Gastrocnemius medialis (tissue), 4 donors: ENCODE results near the gene RHOT2. TPM values are rescaled to one million over a fixed set of nuclear protein-coding genes. Genes with fewer than 3 reads are reported as not detected.

Experiments used
- ATAC-seq, 2 donors: fragments of 150-250 bp; one replicate each; pipeline ENCODE4 v1.9.1; 2016
- DNase-seq, 2 donors: peaks; one replicate each; pipeline ENCODE4 v3.0.0-alpha.2; 2019
- H3K27ac ChIP-seq, 4 donors: fragments of 200-600 bp; sonication (generic); 1 replicate in 1 of 4; 2 replicates in 3 of 4; pipeline ENCODE4 v1.5.1; 2016 to 2018; ENCODE audit warnings: mild to moderate bottlenecking in 2 of 4, moderate library complexity in 1 of 4
- H3K27me3 ChIP-seq, 3 donors: fragments of 200-600 bp; sonication (generic) in 2 of 3; 1 replicate in 1 of 3; 2 replicates in 2 of 3; pipeline versions ENCODE4 v1.5.1 to v1.6.0; 2016 to 2019; ENCODE audit warnings: mild to moderate bottlenecking in 1 of 3, moderate library complexity in 1 of 3
- H3K36me3 ChIP-seq, 2 donors: fragments of 200-600 bp; sonication (generic) in 1 of 2; one replicate each; pipeline ENCODE4 v1.5.1; 2017 to 2018
- H3K4me1 ChIP-seq, 2 donors: fragments of 200-600 bp; sonication (generic) in 1 of 2; one replicate each; pipeline ENCODE4 v1.5.1; 2016 to 2017; ENCODE audit warnings: mild to moderate bottlenecking in 2 of 2
- H3K4me3 ChIP-seq, 4 donors: fragments of 200-600 bp; sonication (generic) in 3 of 4; 1 replicate in 1 of 4; 2 replicates in 3 of 4; pipeline ENCODE4 v1.5.1; 2016 to 2019; ENCODE audit warnings: mild to moderate bottlenecking in 2 of 4
- H3K9me3 ChIP-seq, 3 donors: fragments of 200-600 bp; sonication (generic) in 2 of 3; 1 replicate in 1 of 3; 2 replicates in 2 of 3; pipeline ENCODE4 v1.5.1; 2016 to 2019
- POLR2A ChIP-seq, 2 donors: fragments of 450-650 bp; IDR thresholded peaks; one replicate each; pipeline ENCODE4 v1.6.1; 2017; ENCODE audit warnings: antibody characterized with exemption in 2 of 2, mild to moderate bottlenecking in 2 of 2, moderate library complexity in 2 of 2
- in situ Hi-C, 4 donors: fragments of 200-750 bp; cut with MboI; loops; one replicate each; pipeline versions ENCODE4 v1.15.0 to v1.8.0; 2017; ENCODE audit warnings: low sequenced_read_pairs in 4 of 4
- intact Hi-C: fragments of 100-400 bp; cut with DNase I; formaldehyde crosslinking; loops from one replicate; pipeline ENCODE4 v1.15.1; 2023; ENCODE audit warnings: low total_unique reads
- total RNA-seq, 4 donors: library from RNA; depleted of rRNA; stranded (reverse); fragments of >200 nt; gene quantifications; one replicate each; pipeline versions ENCODE4 v1.1.0 to v1.2.3, GENCODE V29; 2016
- TF ChIP-seq, protein P1 (sequence below), 5 experiments: fragments of 450-650 bp in 3 of 5; fragments of 200-600 bp in 2 of 5; sonication (generic) in 2 of 5; IDR thresholded peaks in 4 of 5; conservative IDR thresholded peaks in 1 of 5; 1 replicate in 4 of 5; 2 replicates in 1 of 5; pipeline ENCODE4 v1.5.1; 2016 to 2019; ENCODE audit warnings: antibody characterized with exemption in 5 of 5, mild to moderate bottlenecking in 3 of 5, moderate library complexity in 3 of 5

RHOT2 gene
- total RNA-seq, 4 donors from 2014 or later = 20.9 to 41.6 (median 27.3) TPM

DNA sequence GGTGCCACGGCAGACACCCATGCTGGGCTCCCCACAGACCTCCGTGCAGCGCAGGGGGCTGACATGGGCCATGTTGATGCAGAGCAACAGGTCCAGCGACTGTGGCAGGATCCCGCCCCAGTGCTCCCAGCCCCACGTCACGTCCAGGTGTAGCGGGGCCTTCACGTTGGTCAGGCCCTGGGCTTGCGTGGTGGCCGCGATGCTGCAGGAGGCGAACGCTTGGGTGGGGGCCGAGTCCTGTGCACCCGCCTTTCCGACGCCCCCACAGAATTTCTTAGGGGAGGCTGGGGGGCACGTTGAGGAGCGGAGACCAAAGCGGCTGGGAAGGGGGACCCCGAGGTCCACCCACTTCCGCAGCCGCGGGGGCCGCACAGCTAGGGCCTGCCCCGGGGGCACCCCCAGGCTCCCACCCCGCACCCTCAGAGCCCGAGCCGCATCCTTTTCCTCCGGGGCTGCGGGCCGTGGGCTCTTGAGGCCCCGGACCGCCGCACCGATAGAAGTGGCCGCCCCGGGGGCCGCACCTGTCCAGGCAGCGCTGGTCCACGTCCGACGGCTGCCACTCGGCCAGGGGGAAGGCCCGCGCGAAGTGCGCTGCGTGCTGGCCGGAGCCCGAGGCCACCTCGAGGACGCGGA, 32.2 kb upstream of the RHOT2 start:
- peaks cover 17 to 24% of the 10 kb centered on the region in 2 donors for H3K4me1 ChIP-seq
- intact Hi-C loops (loop anchor here (2.0 kb wide), 1 partner anchor 109 kb away; the partner anchor contains the start of gene CAPN15), in situ Hi-C loops (no loop called here)
- TF ChIP-seq, protein P1, sequence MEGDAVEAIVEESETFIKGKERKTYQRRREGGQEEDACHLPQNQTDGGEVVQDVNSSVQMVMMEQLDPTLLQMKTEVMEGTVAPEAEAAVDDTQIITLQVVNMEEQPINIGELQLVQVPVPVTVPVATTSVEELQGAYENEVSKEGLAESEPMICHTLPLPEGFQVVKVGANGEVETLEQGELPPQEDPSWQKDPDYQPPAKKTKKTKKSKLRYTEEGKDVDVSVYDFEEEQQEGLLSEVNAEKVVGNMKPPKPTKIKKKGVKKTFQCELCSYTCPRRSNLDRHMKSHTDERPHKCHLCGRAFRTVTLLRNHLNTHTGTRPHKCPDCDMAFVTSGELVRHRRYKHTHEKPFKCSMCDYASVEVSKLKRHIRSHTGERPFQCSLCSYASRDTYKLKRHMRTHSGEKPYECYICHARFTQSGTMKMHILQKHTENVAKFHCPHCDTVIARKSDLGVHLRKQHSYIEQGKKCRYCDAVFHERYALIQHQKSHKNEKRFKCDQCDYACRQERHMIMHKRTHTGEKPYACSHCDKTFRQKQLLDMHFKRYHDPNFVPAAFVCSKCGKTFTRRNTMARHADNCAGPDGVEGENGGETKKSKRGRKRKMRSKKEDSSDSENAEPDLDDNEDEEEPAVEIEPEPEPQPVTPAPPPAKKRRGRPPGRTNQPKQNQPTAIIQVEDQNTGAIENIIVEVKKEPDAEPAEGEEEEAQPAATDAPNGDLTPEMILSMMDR (IDR thresholded peaks at IDR 0.05 in 4 of 5, conservative IDR thresholded peaks at IDR 0.05 in 1 of 5) = peak in 1 of 5 experiments; percentile 18
- no peak for TF ChIP-seq POLR2A (IDR thresholded peaks at IDR 0.05)
- H3K36me3 ChIP-seq = peaks cover 0 to 8% of the 10 kb centered on the region in 2 donors
- H3K4me3 ChIP-seq = peak overlapping the region; percentile 81 to 98 (median 96)
- no peaks in the 10 kb centered on the region for H3K9me3 ChIP-seq
- H3K27me3 ChIP-seq = no peaks in the 10 kb centered on the region
- no peak for DNase-seq
- peak overlapping the region; percentile 94 to 100 (median 98) for H3K27ac ChIP-seq
- no peak for ATAC-seq

DNA sequence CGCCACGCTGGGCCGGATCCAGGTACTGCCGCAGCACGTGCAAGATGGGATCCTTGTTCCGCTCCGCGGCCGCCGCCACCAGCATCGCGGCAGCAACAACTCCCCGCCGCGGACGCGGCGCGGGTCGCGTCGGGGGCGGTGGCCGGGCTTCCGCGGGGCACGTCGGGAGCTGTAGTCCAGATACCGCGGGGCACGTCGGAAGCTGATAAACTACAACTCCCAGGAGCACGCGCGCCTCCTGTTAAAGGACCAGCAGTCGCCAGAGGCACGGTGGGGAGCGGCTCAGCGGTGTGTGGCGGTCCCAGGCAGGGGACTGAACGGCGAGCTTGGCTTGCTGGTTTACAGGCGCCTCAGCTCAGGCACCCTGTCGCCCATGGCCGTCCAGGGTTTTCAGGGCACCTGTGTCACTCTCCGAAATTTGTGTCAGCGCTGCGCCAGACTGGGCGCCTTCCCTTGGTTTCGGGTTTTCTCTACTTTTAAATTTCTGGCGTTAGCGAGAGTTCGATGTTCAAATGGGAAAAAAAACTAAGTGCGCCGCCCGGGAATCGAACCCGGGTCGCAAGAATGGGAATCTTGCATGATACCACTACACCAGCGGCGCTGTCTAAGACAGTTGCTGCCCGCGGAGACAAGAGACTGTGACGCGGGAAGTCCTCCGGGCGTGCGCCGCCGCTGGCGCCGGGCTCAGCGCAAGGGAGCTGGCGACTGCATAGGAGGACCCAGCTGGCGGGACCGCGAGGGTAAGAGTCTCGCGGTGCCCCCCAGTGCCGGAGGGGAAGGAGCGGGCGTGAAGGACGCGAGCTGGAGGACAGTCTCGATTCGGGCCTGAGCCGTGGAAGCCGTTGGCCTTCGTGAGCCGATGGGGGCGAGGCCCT, 31.5 kb upstream of the RHOT2 start, which contains the start of gene METTL26:
TSS of gene METTL26 (minus strand) at position 100 of the 875 bp plus-strand sequence. CDS start at position 85, 15 bp downstream.
- H3K4me3 ChIP-seq = peak within 1 kb of the TSS; percentile 81 to 98 (median 96)
- peaks cover 11 to 24% of the 10 kb centered on the region in 2 donors for H3K4me1 ChIP-seq
- peak within 1 kb of the TSS; percentile 94 to 100 (median 98) for H3K27ac ChIP-seq
- intact Hi-C loops = loop anchor here (1.0 to 2.0 kb wide), 3 partner anchors 25 to 110 kb away; partner anchors contain the start of gene CAPN15
- H3K27me3 ChIP-seq = no peaks in the 10 kb centered on the region
- DNase-seq (peak; percentile 94 to 97), ATAC-seq (peak; percentile 86 to 89)
- TF ChIP-seq, protein P1 (IDR thresholded peaks at IDR 0.05 in 4 of 5, conservative IDR thresholded peaks at IDR 0.05 in 1 of 5) = no peak
- TF ChIP-seq POLR2A (IDR thresholded peaks at IDR 0.05) = peak; percentile 66 to 68
- no peaks in the 10 kb centered on the region for H3K9me3 ChIP-seq
- in situ Hi-C loops = no loop called here
- H3K36me3 ChIP-seq = peaks cover 0 to 8% of the 10 kb centered on the region in 2 donors

DNA sequence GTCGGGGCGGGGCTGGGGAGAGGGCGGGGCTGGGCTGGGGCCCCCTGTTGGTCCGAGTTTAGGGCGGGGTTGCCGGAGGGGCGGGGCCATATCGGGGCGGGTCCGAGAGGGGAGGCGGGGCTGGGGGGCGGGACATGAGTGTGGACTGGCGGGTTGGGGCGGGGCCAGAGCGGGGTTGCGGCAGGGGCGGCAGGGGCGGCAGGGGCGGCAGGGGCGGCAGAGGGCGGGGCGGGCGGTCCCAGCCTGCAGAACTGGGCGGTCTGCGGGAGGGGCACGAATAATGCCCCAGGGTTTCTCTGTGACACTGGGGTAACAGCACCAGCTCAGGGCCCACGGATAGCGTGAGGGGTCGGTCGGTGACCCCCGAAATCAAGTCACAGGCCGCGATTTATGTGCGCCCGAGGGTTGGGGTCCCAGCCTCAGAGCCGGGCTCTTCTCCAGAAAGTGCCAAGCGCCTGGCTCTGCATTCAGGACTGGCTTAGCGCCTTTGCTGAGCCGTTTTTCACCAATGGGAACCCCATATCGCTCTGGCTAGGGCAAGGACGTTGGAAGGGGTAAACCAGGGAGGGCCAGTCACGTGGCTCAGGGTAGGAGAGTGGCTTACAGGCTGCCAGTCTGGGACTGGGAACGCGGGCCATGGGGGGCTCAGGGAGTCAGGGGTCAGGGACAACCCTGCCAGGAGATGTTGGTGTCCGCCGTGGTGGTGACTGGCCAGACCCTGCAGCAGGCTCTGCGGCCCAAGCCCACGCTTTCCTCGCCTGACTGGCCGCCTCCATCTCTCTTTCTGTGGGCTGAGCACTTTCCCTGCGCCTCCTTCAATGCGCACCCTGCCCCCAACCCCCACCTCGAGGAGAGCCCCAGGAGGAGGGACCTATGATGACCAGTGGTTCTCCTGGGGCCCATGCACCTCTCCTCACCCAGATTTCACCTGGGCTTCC, 30.6 kb upstream of the RHOT2 start:
- DNase-seq (peak; percentile 87 to 93), ATAC-seq (no peak)
- intact Hi-C loops = loop anchor here (1.0 to 2.0 kb wide), 3 partner anchors 24 to 111 kb away; partner anchors contain the start of gene CAPN15
- Histone ChIP-seq H3K4me1 (peaks cover 11 to 24% of the 10 kb centered on the region in 2 donors), H3K4me3 (peak overlapping the region; percentile 81 to 98 (median 96)), H3K27me3 (no peaks in the 10 kb centered on the region), H3K9me3 (no peaks in the 10 kb centered on the region), H3K27ac (peak overlapping the region; percentile 94 to 100 (median 98)), H3K36me3 (peaks cover 0 to 8% of the 10 kb centered on the region in 2 donors)
- in situ Hi-C loops = no loop called here
- TF ChIP-seq POLR2A (IDR thresholded peaks at IDR 0.05) = no peak
- TF ChIP-seq, protein P1 (IDR thresholded peaks at IDR 0.05 in 4 of 5, conservative IDR thresholded peaks at IDR 0.05 in 1 of 5) = no peak

DNA sequence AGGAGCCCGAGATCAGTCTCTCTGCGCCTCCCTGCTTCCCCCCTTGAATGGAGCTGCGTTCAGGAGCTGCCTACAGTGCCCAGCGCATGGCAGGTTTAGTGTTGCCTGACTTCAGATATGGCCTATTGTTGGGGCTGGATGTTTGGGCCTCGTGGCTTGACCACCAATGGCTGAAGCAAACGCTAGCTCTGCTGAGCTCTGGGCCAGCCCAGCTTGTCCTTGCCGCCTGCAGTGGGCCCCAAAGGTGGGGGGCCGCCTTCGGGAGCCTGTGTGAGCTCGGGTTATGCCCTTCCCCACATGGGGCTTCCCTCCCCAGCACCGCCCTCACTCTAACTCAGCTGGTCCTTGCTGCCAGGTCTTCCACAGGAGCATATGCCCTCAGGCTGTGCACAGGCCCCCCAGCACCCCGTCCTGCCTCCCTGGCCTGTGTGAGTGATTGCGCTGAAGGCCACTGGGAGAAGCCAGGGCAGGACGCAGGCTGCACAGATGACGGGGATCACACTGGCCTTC, 29.8 kb upstream of the RHOT2 start:
- Histone ChIP-seq H3K36me3 (peaks cover 0 to 8% of the 10 kb centered on the region in 2 donors), H3K27me3 (no peaks in the 10 kb centered on the region), H3K9me3 (no peaks in the 10 kb centered on the region), H3K4me1 (peaks cover 15 to 29% of the 10 kb centered on the region in 2 donors), H3K4me3 (no peak overlapping the region), H3K27ac (peak overlapping the region; percentile 94 to 100 (median 98))
- intact Hi-C loops (no loop called here), in situ Hi-C loops (no loop called here)
- ATAC-seq (no peak), DNase-seq (no peak)
- TF ChIP-seq, protein P1 (IDR thresholded peaks at IDR 0.05 in 4 of 5, conservative IDR thresholded peaks at IDR 0.05 in 1 of 5) = no peak
- TF ChIP-seq POLR2A (IDR thresholded peaks at IDR 0.05) = no peak
